Stimulated activated CD8-positive, alpha-beta memory T cell treated with anti-CD3 and anti-CD28 coated beads, Interleukin-15, amount 100 ng/mL, for 1 hour (primary cell): Measurements from ENCODE around the gene ATP6V0B.
A peak's percentile ranks its signal among the peaks of the same experiment; 100 is the strongest.

ENCODE experiments used
- DNase-seq: peaks from one replicate; pipeline ENCODE4 v3.0.0-alpha.2; 2020; ENCODE audit warnings: low read depth

Gene ATP6V0B

GRCh38 chr1:43985984-43986595 is 11.3 kb downstream of the ATP6V0B start:
- no peak for DNase-seq

- no peak for DNase-seq
These were observed 12.0 kb downstream of the ATP6V0B start for GRCh38 chr1:43986712-43987111.

GRCh38 chr1:43987159-43987902 is 12.6 kb downstream of the ATP6V0B start:
- no peak for DNase-seq

- no peak for DNase-seq
These were observed 15.8 kb downstream of the ATP6V0B start for GRCh38 chr1:43990271-43991199.

- DNase-seq: no peak
These were observed 16.4 kb downstream of the ATP6V0B start for GRCh38 chr1:43991200-43991475.

- peak; percentile 45 for DNase-seq
These were observed 16.9 kb downstream of the ATP6V0B start, which contains the start of gene CCDC24 for GRCh38 chr1:43991476-43992231. Gene CCDC24, plus strand, starts transcription at chr1:43991599. Its CDS starts 280 bp downstream, at chr1:43991879.

GRCh38 chr1:43992232-43992995 is 17.7 kb downstream of the ATP6V0B start:
- DNase-seq: no peak

- no peak for DNase-seq
These were observed 18.6 kb downstream of the ATP6V0B start for GRCh38 chr1:43993206-43993914.

- DNase-seq: no peak
These were observed 19.3 kb downstream of the ATP6V0B start for GRCh38 chr1:43994071-43994470.

GRCh38 chr1:43994794-43995790 is 20.3 kb downstream of the ATP6V0B start:
- no peak for DNase-seq

- no peak for DNase-seq
These were observed 21.4 kb downstream of the ATP6V0B start for GRCh38 chr1:43995984-43996732.

GRCh38 chr1:43996733-43997115 is 22.0 kb downstream of the ATP6V0B start:
- DNase-seq: no peak

- no peak for DNase-seq
These were observed 22.7 kb downstream of the ATP6V0B start for GRCh38 chr1:43997295-43997999.

- DNase-seq: no peak
These were observed 23.2 kb downstream of the ATP6V0B start for GRCh38 chr1:43998000-43998378.

- no peak for DNase-seq
These were observed 24.7 kb downstream of the ATP6V0B start for GRCh38 chr1:43999455-43999854.

GRCh38 chr1:44000122-44000665 is 25.4 kb downstream of the ATP6V0B start:
- DNase-seq: no peak

- no peak for DNase-seq
These were observed 27.4 kb downstream of the ATP6V0B start for GRCh38 chr1:44002165-44002564.
